Fibroblast of lung (primary cell): ENCODE data around the gene PIN1. TPM values are rescaled to one million over a fixed set of nuclear protein-coding genes. Genes with fewer than 3 reads are reported as not detected.
A peak's percentile ranks its signal among the peaks of the same experiment; 100 is the strongest.

ENCODE experiments used
- DNase-seq, 2 donors: peaks; one replicate each; pipeline versions ENCODE4 v3.0.0 to v3.0.0-alpha.2; 2010; ENCODE audit warnings: low read depth in 2 of 2
- H2AFZ ChIP-seq: 2 replicates; pipeline ENCODE4 v1.5.1; 2012; ENCODE audit warnings: low read length, control low read depth, inconsistent platforms
- H3K27ac ChIP-seq: 2 replicates; pipeline ENCODE4 v1.5.1; 2011; ENCODE audit warnings: low read length, control low read depth; ENCODE audit not compliant: insufficient read depth
- H3K27me3 ChIP-seq: 2 replicates; pipeline ENCODE4 v1.5.1; 2011; ENCODE audit warnings: mild to moderate bottlenecking, low read length; ENCODE audit not compliant: control insufficient read depth, insufficient read depth
- H3K36me3 ChIP-seq: 2 replicates; pipeline ENCODE4 v1.5.1; 2011; ENCODE audit warnings: low read length; ENCODE audit not compliant: control insufficient read depth, insufficient read depth
- H3K4me1 ChIP-seq: 2 replicates; pipeline ENCODE4 v1.5.1; 2011; ENCODE audit warnings: low read length; ENCODE audit not compliant: control insufficient read depth, insufficient read depth; ENCODE audit errors: extremely low read depth
- H3K4me2 ChIP-seq: 2 replicates; pipeline ENCODE4 v1.5.1; 2011; ENCODE audit warnings: low read length, control low read depth; ENCODE audit not compliant: insufficient read depth; ENCODE audit errors: extremely low read depth
- H3K4me3 ChIP-seq, 4 experiments: fragments of 200-600 bp in 1 of 4; sonication (generic) in 1 of 4; replicated peaks in 1 of 4; 2 replicates each; pipeline ENCODE4 v1.5.1; 2011 to 2016; ENCODE audit warnings: low read length in 4 of 4, low read depth in 3 of 4, mild to moderate bottlenecking in 3 of 4, control low read depth in 2 of 4, inconsistent platforms in 1 of 4, mixed read lengths in 1 of 4; ENCODE audit not compliant: insufficient read depth in 1 of 4; ENCODE audit errors: control extremely low read depth in 1 of 4
- H3K79me2 ChIP-seq: 2 replicates; pipeline ENCODE4 v1.5.1; 2012; ENCODE audit warnings: mild to moderate bottlenecking, low read length, inconsistent platforms; ENCODE audit not compliant: control insufficient read depth, insufficient read depth
- H3K9ac ChIP-seq: 2 replicates; pipeline ENCODE4 v1.5.1; 2011; ENCODE audit warnings: mild to moderate bottlenecking, low read length, control low read depth; ENCODE audit not compliant: insufficient read depth
- H3K9me3 ChIP-seq: 2 replicates; pipeline ENCODE4 v1.5.1; 2012; ENCODE audit warnings: low read depth, low read length; ENCODE audit not compliant: control insufficient read depth, insufficient read depth
- H4K20me1 ChIP-seq: 2 replicates; pipeline ENCODE4 v1.5.1; 2011; ENCODE audit warnings: low read length; ENCODE audit not compliant: control insufficient read depth, insufficient read depth; ENCODE audit errors: extremely low read depth
- EZH2 ChIP-seq: IDR thresholded peaks from 2 replicates; pipeline ENCODE4 v1.5.1; 2012; ENCODE audit warnings: low read length, control low read depth, mild to moderate bottlenecking; ENCODE audit errors: missing control alignments
- polyA plus RNA-seq, 2 donors: library from polyadenylated mRNA; depleted of rRNA in 1 of 2; stranded (reverse) in 1 of 2; unstranded in 1 of 2; fragments of >200 nt; gene quantifications; 2 replicates each; pipeline ENCODE4 v1.2.1, GENCODE V29; 2011 to 2012; ENCODE audit warnings: missing spikeins in 1 of 2
- total RNA-seq: library from RNA; depleted of rRNA; stranded (reverse); fragments of >200 nt; gene quantifications from 2 replicates; pipeline ENCODE4 v1.2.1, GENCODE V29; 2014
- TF ChIP-seq, protein P1 (sequence below), 2 donors: IDR thresholded peaks in 1 of 2; conservative IDR thresholded peaks in 1 of 2; 1 replicate in 1 of 2; 2 replicates in 1 of 2; pipeline ENCODE4 v1.5.1; 2011 to 2012; ENCODE audit warnings: low read length in 2 of 2, control low read depth in 1 of 2, inconsistent platforms in 1 of 2, low read depth in 1 of 2, mild to moderate bottlenecking in 1 of 2

PIN1 gene
- total and polyA plus RNA-seq, 2 donors (not counting 1 experiment from before 2014, with no cell fraction given): 33.4 to 98.8 TPM

DNA sequence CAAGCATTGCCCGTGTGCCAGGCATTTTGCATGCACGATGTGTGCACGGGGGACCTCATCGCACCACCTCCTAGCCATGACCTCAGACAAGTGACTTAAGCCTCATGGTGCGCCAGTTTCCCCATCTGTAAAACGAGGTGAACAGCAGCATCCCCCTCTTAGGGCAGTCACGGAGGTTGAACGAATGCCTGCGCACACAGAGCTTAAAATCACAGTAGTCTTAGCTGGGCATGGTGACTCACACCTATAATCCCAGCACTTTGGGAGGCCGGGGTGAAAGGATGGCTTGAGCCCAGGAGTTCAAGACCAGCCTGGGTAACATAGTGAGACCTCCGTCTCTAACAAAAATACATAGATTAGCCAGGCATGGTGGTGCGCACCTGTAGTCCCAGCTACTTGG is 48.6 kb downstream of the PIN1 start:
- no peaks in the 10 kb centered on the region for H3K9me3 ChIP-seq
- no peak overlapping the region for H3K27ac ChIP-seq
- no peak overlapping the region for H3K4me3 ChIP-seq
- H3K9ac ChIP-seq: no peak overlapping the region
- no peak for TF ChIP-seq EZH2
- TF ChIP-seq, protein P1, sequence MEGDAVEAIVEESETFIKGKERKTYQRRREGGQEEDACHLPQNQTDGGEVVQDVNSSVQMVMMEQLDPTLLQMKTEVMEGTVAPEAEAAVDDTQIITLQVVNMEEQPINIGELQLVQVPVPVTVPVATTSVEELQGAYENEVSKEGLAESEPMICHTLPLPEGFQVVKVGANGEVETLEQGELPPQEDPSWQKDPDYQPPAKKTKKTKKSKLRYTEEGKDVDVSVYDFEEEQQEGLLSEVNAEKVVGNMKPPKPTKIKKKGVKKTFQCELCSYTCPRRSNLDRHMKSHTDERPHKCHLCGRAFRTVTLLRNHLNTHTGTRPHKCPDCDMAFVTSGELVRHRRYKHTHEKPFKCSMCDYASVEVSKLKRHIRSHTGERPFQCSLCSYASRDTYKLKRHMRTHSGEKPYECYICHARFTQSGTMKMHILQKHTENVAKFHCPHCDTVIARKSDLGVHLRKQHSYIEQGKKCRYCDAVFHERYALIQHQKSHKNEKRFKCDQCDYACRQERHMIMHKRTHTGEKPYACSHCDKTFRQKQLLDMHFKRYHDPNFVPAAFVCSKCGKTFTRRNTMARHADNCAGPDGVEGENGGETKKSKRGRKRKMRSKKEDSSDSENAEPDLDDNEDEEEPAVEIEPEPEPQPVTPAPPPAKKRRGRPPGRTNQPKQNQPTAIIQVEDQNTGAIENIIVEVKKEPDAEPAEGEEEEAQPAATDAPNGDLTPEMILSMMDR (conservative IDR thresholded peaks at IDR 0.05 in 1 of 2, IDR thresholded peaks at IDR 0.05 in 1 of 2; ENCODE audit: low read depth in 1 of 2, low read length in 2 of 2): no peak
- H4K20me1 ChIP-seq: no peaks in the 10 kb centered on the region
- H3K4me1 ChIP-seq: no peaks in the 10 kb centered on the region
- H2AFZ ChIP-seq: no peak overlapping the region
- H3K79me2 ChIP-seq: no peaks in the 10 kb centered on the region
- H3K36me3 ChIP-seq: no peaks in the 10 kb centered on the region
- no peak for DNase-seq
- H3K4me2 ChIP-seq: no peak overlapping the region
- no peaks in the 10 kb centered on the region for H3K27me3 ChIP-seq

DNA sequence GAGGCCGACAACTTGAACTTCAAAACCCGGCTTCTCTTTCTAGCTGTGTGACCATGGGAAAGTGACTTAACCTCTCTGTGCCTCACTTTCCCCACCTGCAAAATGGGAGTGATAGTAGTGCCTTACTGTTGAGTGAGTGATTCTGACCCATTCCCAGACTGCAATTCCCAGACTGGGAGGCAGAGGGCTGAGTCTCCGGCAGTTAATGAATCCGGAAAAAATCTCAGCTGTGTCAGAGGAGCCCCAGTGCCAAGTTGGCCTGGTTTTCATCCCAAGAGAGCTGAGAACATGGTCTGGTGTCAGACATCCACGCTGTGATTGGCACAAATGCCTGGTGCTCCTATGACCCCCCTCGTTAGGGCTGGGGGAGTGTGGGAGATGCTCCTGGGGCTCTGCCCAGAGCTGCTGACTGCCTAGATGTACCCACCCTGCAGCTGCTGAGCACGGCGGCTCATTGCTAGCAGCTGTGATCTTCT is 50.0 kb downstream of the PIN1 start:
- Histone ChIP-seq H3K36me3 (no peaks in the 10 kb centered on the region), H4K20me1 (no peaks in the 10 kb centered on the region), H3K4me1 (no peaks in the 10 kb centered on the region), H3K27ac (no peak overlapping the region), H3K27me3 (no peaks in the 10 kb centered on the region), H3K4me3 (no peak overlapping the region), H3K4me2 (no peak overlapping the region), H3K9me3 (no peaks in the 10 kb centered on the region), H3K79me2 (no peaks in the 10 kb centered on the region), H3K9ac (no peak overlapping the region), H2AFZ (no peak overlapping the region)
- peak; percentile 23 to 33 for DNase-seq
- no peak for TF ChIP-seq EZH2
- TF ChIP-seq, protein P1 (conservative IDR thresholded peaks at IDR 0.05 in 1 of 2, IDR thresholded peaks at IDR 0.05 in 1 of 2; ENCODE audit: low read depth in 1 of 2, low read length in 2 of 2): peak; percentile 55 to 57

DNA sequence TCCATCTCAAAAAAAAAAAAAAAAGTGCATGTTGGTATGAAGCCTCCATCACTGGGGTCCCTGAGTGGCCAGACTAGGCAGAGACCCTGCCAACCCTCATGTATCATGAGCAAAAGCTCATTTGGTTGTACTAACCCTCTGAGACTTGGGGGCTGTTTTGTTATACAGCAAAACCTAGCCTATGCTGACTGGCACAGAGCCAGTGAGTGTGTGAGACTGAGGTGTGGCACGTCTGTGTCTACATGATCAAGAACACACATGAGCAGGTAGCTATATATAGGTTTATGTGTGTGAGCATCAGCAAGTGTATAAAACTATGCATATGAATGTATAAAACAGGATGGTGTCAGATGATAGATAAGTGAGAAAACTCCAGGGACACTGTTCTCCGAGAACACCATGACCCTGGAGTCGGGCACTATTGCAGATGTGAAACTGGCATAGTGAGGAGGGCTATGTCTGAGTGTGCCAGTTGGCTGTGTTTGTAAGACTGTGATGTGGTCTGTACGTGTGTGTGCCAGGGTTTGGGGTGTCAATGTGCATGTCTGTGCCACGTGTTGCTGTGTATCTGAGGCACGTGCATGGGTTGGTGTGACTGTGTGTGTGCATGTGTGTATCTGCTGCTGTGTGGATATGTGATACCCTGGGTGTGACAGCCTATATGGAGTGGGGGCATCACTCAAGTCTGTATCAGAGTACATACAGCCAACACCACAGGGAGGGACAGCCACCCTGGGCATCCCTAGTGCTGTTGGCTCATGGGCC is 56.7 kb downstream of the PIN1 start:
- TF ChIP-seq, protein P1 (conservative IDR thresholded peaks at IDR 0.05 in 1 of 2, IDR thresholded peaks at IDR 0.05 in 1 of 2; ENCODE audit: low read depth in 1 of 2, low read length in 2 of 2): no peak
- TF ChIP-seq EZH2: no peak
- Histone ChIP-seq H3K9ac (no peak overlapping the region), H4K20me1 (no peaks in the 10 kb centered on the region), H3K4me2 (no peak overlapping the region), H3K36me3 (no peaks in the 10 kb centered on the region), H3K4me3 (no peak overlapping the region), H3K9me3 (no peaks in the 10 kb centered on the region), H2AFZ (no peak overlapping the region), H3K27ac (no peak overlapping the region), H3K4me1 (no peaks in the 10 kb centered on the region), H3K27me3 (no peaks in the 10 kb centered on the region), H3K79me2 (no peaks in the 10 kb centered on the region)
- no peak for DNase-seq

Other genes starting within 250 kb of the PIN1 start
- 52.6 and 53.5 TPM in 2 replicates for gene ZNF561, start 214.1 kb upstream of the PIN1 start, total RNA-seq
- 26.7 and 34.1 TPM in 2 replicates for gene ZNF561, start 214.1 kb upstream of the PIN1 start, polyA plus RNA-seq
- gene ZNF562, start 160.2 kb upstream of the PIN1 start, total RNA-seq: 28.6 and 32.4 TPM in 2 replicates
- 11.2 and 12.2 TPM in 2 replicates for gene ZNF562, start 160.2 kb upstream of the PIN1 start, polyA plus RNA-seq
- gene ZNF846, start 66.6 kb upstream of the PIN1 start, total RNA-seq: 11.8 and 20.8 TPM in 2 replicates
- 6.2 and 7.4 TPM in 2 replicates for gene ZNF846, start 66.6 kb upstream of the PIN1 start, polyA plus RNA-seq
- gene FBXL12, start 16.2 kb upstream of the PIN1 start, total RNA-seq: 13.9 and 23.1 TPM in 2 replicates
- 20.3 and 20.7 TPM in 2 replicates for gene FBXL12, start 16.2 kb upstream of the PIN1 start, polyA plus RNA-seq
- 151 and 154 TPM in 2 replicates for gene UBL5, start 7.4 kb upstream of the PIN1 start, total RNA-seq
- 1,038 and 1,336 TPM in 2 replicates for gene UBL5, start 7.4 kb upstream of the PIN1 start, polyA plus RNA-seq
- 0.66 and 1.0 TPM in 2 replicates for gene OLFM2, start 101.2 kb downstream of the PIN1 start, total RNA-seq
- gene OLFM2, start 101.2 kb downstream of the PIN1 start, polyA plus RNA-seq: 0.15 and 11.6 TPM in 2 replicates
- gene COL5A3, start 175.2 kb downstream of the PIN1 start, total RNA-seq: 0.77 and 1.2 TPM in 2 replicates
- 0.56 and 33.7 TPM in 2 replicates for gene COL5A3, start 175.2 kb downstream of the PIN1 start, polyA plus RNA-seq
- gene RDH8, start 178.2 kb downstream of the PIN1 start, total RNA-seq: not detected in 2 replicates
- 0.06 TPM in 1 of 2 replicates, not detected in the other for gene RDH8, start 178.2 kb downstream of the PIN1 start, polyA plus RNA-seq